CD4-positive, CD25-positive, alpha-beta regulatory T cell (primary cell): ENCODE data around the gene NEGR1. TPM values are rescaled to one million over a fixed set of nuclear protein-coding genes. Genes with fewer than 3 reads are reported as not detected.

Experiments
- ATAC-seq, 2 donors: fragments of 150-1000 bp; cut with Tn5 transposase; one replicate each; pipeline ENCODE4 v1.10.0; 2021; ENCODE audit warnings: low read depth in 2 of 2, moderate number of reproducible peaks in 2 of 2, moderate library complexity in 1 of 2
- DNase-seq, 3 donors: peaks; one replicate each; pipeline versions ENCODE4 v3.0.0 to v3.0.0-alpha.2; 2012 to 2022; ENCODE audit warnings: mixed read lengths in 1 of 3
- H3K27ac ChIP-seq: one replicate; pipeline ENCODE4 v1.7.0; 2013; ENCODE audit warnings: mild to moderate bottlenecking, low read length; ENCODE audit not compliant: insufficient read depth, poor library complexity, severe bottlenecking
- H3K27me3 ChIP-seq: one replicate; pipeline ENCODE4 v1.7.0; 2013; ENCODE audit warnings: low read length; ENCODE audit not compliant: control insufficient read depth, insufficient read depth
- H3K36me3 ChIP-seq: one replicate; pipeline ENCODE4 v1.7.0; 2013; ENCODE audit warnings: mild to moderate bottlenecking, low read length, moderate library complexity; ENCODE audit not compliant: control insufficient read depth, insufficient read depth
- H3K4me1 ChIP-seq: 2 replicates; pipeline ENCODE4 v1.7.0; 2013; ENCODE audit warnings: mild to moderate bottlenecking, low read length; ENCODE audit not compliant: insufficient read depth, control insufficient read depth, poor library complexity, severe bottlenecking
- H3K4me3 ChIP-seq: one replicate; pipeline ENCODE4 v1.7.0; 2013; ENCODE audit warnings: low read depth, mild to moderate bottlenecking, low read length, moderate library complexity
- H3K9me3 ChIP-seq, 2 experiments: 1 replicate in 1 of 2; 2 replicates in 1 of 2; pipeline ENCODE4 v1.7.0; 2013; ENCODE audit warnings: low read length in 2 of 2, mild to moderate bottlenecking in 1 of 2, moderate library complexity in 1 of 2; ENCODE audit not compliant: control insufficient read depth in 2 of 2
- H3K27ac Mint-ChIP-seq, 3 donors: one replicate each; pipeline ENCODE4 v1.8.0; 2020 to 2022; ENCODE audit warnings: mild to moderate bottlenecking in 3 of 3, mixed read lengths in 3 of 3, moderate library complexity in 2 of 3
- H3K27me3 Mint-ChIP-seq: one replicate; pipeline ENCODE4 v1.8.0; 2022; ENCODE audit warnings: mild to moderate bottlenecking, mixed read lengths
- H3K36me3 Mint-ChIP-seq: one replicate; pipeline ENCODE4 v1.8.0; 2020; ENCODE audit warnings: mixed read lengths
- H3K4me1 Mint-ChIP-seq, 4 donors: one replicate each; pipeline ENCODE4 v1.8.0; 2020 to 2022; ENCODE audit warnings: mixed read lengths in 4 of 4, mild to moderate bottlenecking in 1 of 4
- H3K4me3 Mint-ChIP-seq, 4 donors: one replicate each; pipeline ENCODE4 v1.8.0; 2020 to 2022; ENCODE audit warnings: mild to moderate bottlenecking in 4 of 4, mixed read lengths in 4 of 4, moderate library complexity in 3 of 4
- H3K9me3 Mint-ChIP-seq, 7 donors: one replicate each; pipeline ENCODE4 v1.8.0; 2020 to 2022; ENCODE audit warnings: mixed read lengths in 7 of 7, mild to moderate bottlenecking in 3 of 7, moderate library complexity in 2 of 7
- polyA plus RNA-seq, 4 donors: library from polyadenylated mRNA; unstranded; fragments of 300-500 nt; fragmentation: Illumina TruSeq; gene quantifications; one replicate each; pipeline ENCODE4 v1.2.3, GENCODE V29; 2021
- total RNA-seq: library from RNA; stranded (reverse); gene quantifications from one replicate; pipeline ENCODE4 v1.2.3, GENCODE V29; 2022

NEGR1 gene
- total and polyA plus RNA-seq, 5 donors from 2014 or later, result not detected

- no peak overlapping the region for H3K27ac Mint-ChIP-seq
- H3K4me3 Mint-ChIP-seq, result no peak overlapping the region
- H3K9me3 Mint-ChIP-seq, result peaks cover 0 to 9% (median 2%) of the 10 kb centered on the region in 7 donors
- H3K9me3 ChIP-seq, result no peaks in the 10 kb centered on the region
- no peak for DNase-seq
- no peak for ATAC-seq
- no peak overlapping the region for H3K4me3 ChIP-seq
- no peak overlapping the region for H3K27ac ChIP-seq
- H3K4me1 Mint-ChIP-seq, result no peaks in the 10 kb centered on the region
- no peaks in the 10 kb centered on the region for H3K4me1 ChIP-seq
- no peaks in the 10 kb centered on the region for H3K27me3 ChIP-seq
- H3K27me3 Mint-ChIP-seq, result no peaks in the 10 kb centered on the region
- no peaks in the 10 kb centered on the region for H3K36me3 Mint-ChIP-seq
- no peaks in the 10 kb centered on the region for H3K36me3 ChIP-seq
These were observed 860.1 kb downstream of the NEGR1 start for GRCh38 chr1:71422221-71422620.

- H3K9me3 ChIP-seq, result no peaks in the 10 kb centered on the region
- no peaks in the 10 kb centered on the region for H3K4me1 ChIP-seq
These were observed 864.9 kb downstream of the NEGR1 start for GRCh38 chr1:71417421-71417820.

GRCh38 chr1:71414179-71414578, 868.2 kb downstream of the NEGR1 start:
- H3K9me3 Mint-ChIP-seq, result peaks cover 0 to 15% (median 4%) of the 10 kb centered on the region in 7 donors
- Histone ChIP-seq H3K4me3 (no peak overlapping the region), H3K9me3 (no peaks in the 10 kb centered on the region), H3K27me3 (no peaks in the 10 kb centered on the region), H3K4me1 (no peaks in the 10 kb centered on the region), H3K36me3 (no peaks in the 10 kb centered on the region), H3K27ac (no peak overlapping the region)
- no peaks in the 10 kb centered on the region for H3K4me1 Mint-ChIP-seq
- no peak for DNase-seq
- ATAC-seq, result no peak
- H3K27ac Mint-ChIP-seq, result no peak overlapping the region
- no peaks in the 10 kb centered on the region for H3K27me3 Mint-ChIP-seq
- H3K36me3 Mint-ChIP-seq, result no peaks in the 10 kb centered on the region
- no peak overlapping the region for H3K4me3 Mint-ChIP-seq

More at GRCh38 chr1:71417421-71417820, 864.9 kb downstream of the NEGR1 start:
- no peaks in the 10 kb centered on the region for H3K36me3 ChIP-seq
- no peaks in the 10 kb centered on the region for H3K27me3 ChIP-seq
- Mint-ChIP-seq H3K27me3 (no peaks in the 10 kb centered on the region), H3K27ac (no peak overlapping the region), H3K36me3 (no peaks in the 10 kb centered on the region), H3K4me1 (no peaks in the 10 kb centered on the region), H3K9me3 (peaks cover 0 to 12% (median 4%) of the 10 kb centered on the region in 7 donors), H3K4me3 (no peak overlapping the region)
- no peak overlapping the region for H3K4me3 ChIP-seq
- DNase-seq (no peak), ATAC-seq (no peak)
- no peak overlapping the region for H3K27ac ChIP-seq

GRCh38 chr1:71413441-71414175, 868.7 kb downstream of the NEGR1 start:
- no peak overlapping the region for H3K27ac ChIP-seq

GRCh38 chr1:71400050-71400449, 882.3 kb downstream of the NEGR1 start:
- Mint-ChIP-seq H3K27ac (no peak overlapping the region), H3K9me3 (peaks cover 0 to 24% (median 5%) of the 10 kb centered on the region in 7 donors), H3K27me3 (no peaks in the 10 kb centered on the region), H3K4me3 (no peak overlapping the region), H3K4me1 (peaks cover 0 to 3% (median 0%) of the 10 kb centered on the region in 4 donors), H3K36me3 (no peaks in the 10 kb centered on the region)
- Histone ChIP-seq H3K36me3 (no peaks in the 10 kb centered on the region), H3K27me3 (no peaks in the 10 kb centered on the region), H3K9me3 (no peaks in the 10 kb centered on the region), H3K27ac (no peak overlapping the region), H3K4me1 (no peaks in the 10 kb centered on the region), H3K4me3 (no peak overlapping the region)
- ATAC-seq, result no peak
- no peak for DNase-seq

More at GRCh38 chr1:71413441-71414175, 868.7 kb downstream of the NEGR1 start:
- Mint-ChIP-seq H3K27ac (no peak overlapping the region), H3K27me3 (no peaks in the 10 kb centered on the region), H3K9me3 (peaks cover 0 to 15% (median 4%) of the 10 kb centered on the region in 7 donors), H3K4me1 (no peaks in the 10 kb centered on the region), H3K4me3 (no peak overlapping the region), H3K36me3 (no peaks in the 10 kb centered on the region)
- DNase-seq (no peak), ATAC-seq (no peak)
- H3K36me3 ChIP-seq, result no peaks in the 10 kb centered on the region
- no peaks in the 10 kb centered on the region for H3K4me1 ChIP-seq
- no peak overlapping the region for H3K4me3 ChIP-seq
- H3K9me3 ChIP-seq, result no peaks in the 10 kb centered on the region
- H3K27me3 ChIP-seq, result no peaks in the 10 kb centered on the region

- Histone ChIP-seq H3K36me3 (no peaks in the 10 kb centered on the region), H3K4me1 (no peaks in the 10 kb centered on the region), H3K27me3 (no peaks in the 10 kb centered on the region), H3K9me3 (no peaks in the 10 kb centered on the region), H3K27ac (no peak overlapping the region), H3K4me3 (no peak overlapping the region)
- no peak for ATAC-seq
- H3K4me3 Mint-ChIP-seq, result no peak overlapping the region
- DNase-seq, result no peak
- no peaks in the 10 kb centered on the region for H3K27me3 Mint-ChIP-seq
- H3K9me3 Mint-ChIP-seq, result peaks cover 0 to 24% (median 7%) of the 10 kb centered on the region in 7 donors
- peaks cover 0 to 3% (median under 1%) of the 10 kb centered on the region in 4 donors for H3K4me1 Mint-ChIP-seq
- H3K27ac Mint-ChIP-seq, result no peak overlapping the region
- no peaks in the 10 kb centered on the region for H3K36me3 Mint-ChIP-seq
These were observed 882.7 kb downstream of the NEGR1 start for GRCh38 chr1:71399594-71399993.

- Mint-ChIP-seq H3K27ac (no peak overlapping the region), H3K36me3 (no peaks in the 10 kb centered on the region), H3K4me3 (no peak overlapping the region), H3K27me3 (no peaks in the 10 kb centered on the region), H3K9me3 (peaks cover 1 to 44% (median 15%) of the 10 kb centered on the region in 7 donors), H3K4me1 (peaks cover 0 to 3% (median under 1%) of the 10 kb centered on the region in 4 donors)
- Histone ChIP-seq H3K4me1 (no peaks in the 10 kb centered on the region), H3K27me3 (no peaks in the 10 kb centered on the region), H3K4me3 (no peak overlapping the region), H3K27ac (no peak overlapping the region), H3K36me3 (no peaks in the 10 kb centered on the region), H3K9me3 (peaks cover 0 to 2% of the 10 kb centered on the region in 2 experiments)
- ATAC-seq, result no peak
- no peak for DNase-seq
These were observed 889.0 kb downstream of the NEGR1 start for GRCh38 chr1:71393301-71393700.

- Mint-ChIP-seq H3K36me3 (no peaks in the 10 kb centered on the region), H3K4me1 (peaks cover 0 to 1% (median 0%) of the 10 kb centered on the region in 4 donors), H3K4me3 (no peak overlapping the region), H3K27me3 (no peaks in the 10 kb centered on the region), H3K9me3 (peaks cover 1 to 55% (median 17%) of the 10 kb centered on the region in 7 donors), H3K27ac (no peak overlapping the region)
- ATAC-seq, result no peak
- Histone ChIP-seq H3K36me3 (no peaks in the 10 kb centered on the region), H3K4me1 (no peaks in the 10 kb centered on the region), H3K27me3 (no peaks in the 10 kb centered on the region), H3K9me3 (peaks cover 0 to 6% of the 10 kb centered on the region in 2 experiments), H3K27ac (no peak overlapping the region), H3K4me3 (no peak overlapping the region)
- no peak for DNase-seq
These were observed 891.8 kb downstream of the NEGR1 start for GRCh38 chr1:71390518-71390917.
